Nephron progenitor cell (in vitro differentiated cells): ENCODE data around the gene DNAAF1.
A peak's percentile ranks its signal among the peaks of the same experiment; 100 is the strongest.

Source experiments
- DNase-seq: peaks from one replicate; pipeline ENCODE4 v3.0.0; 2021
- H3K27ac Mint-ChIP-seq: 2 replicates; pipeline ENCODE4 v1.8.0; 2021; ENCODE audit warnings: mild to moderate bottlenecking, moderate library complexity, mixed read lengths
- H3K27me3 Mint-ChIP-seq: 2 replicates; pipeline ENCODE4 v1.8.0; 2021; ENCODE audit warnings: mild to moderate bottlenecking, low read depth, mixed read lengths; ENCODE audit not compliant: poor library complexity
- H3K36me3 Mint-ChIP-seq: 2 replicates; pipeline ENCODE4 v1.8.0; 2021; ENCODE audit warnings: low read depth, mixed read lengths
- H3K4me1 Mint-ChIP-seq: 2 replicates; pipeline ENCODE4 v1.8.0; 2021; ENCODE audit warnings: mixed read lengths
- H3K4me3 Mint-ChIP-seq: 2 replicates; pipeline ENCODE4 v1.8.0; 2021; ENCODE audit warnings: mild to moderate bottlenecking, moderate library complexity, mixed read lengths
- H3K9me3 Mint-ChIP-seq: 2 replicates; pipeline ENCODE4 v1.8.0; 2021; ENCODE audit warnings: mild to moderate bottlenecking, moderate library complexity, mixed read lengths
- TF ChIP-seq, protein P1 (sequence below): fragments of 200-600 bp; sonication (generic); IDR thresholded peaks from 2 replicates; pipeline ENCODE4 v1.5.0; 2021; ENCODE audit warnings: antibody characterized with exemption

Gene DNAAF1

GRCh38 chr16:84144859-84145639 lies at the start of gene DNAAF1, which contains the start of gene HSDL1:
DNAAF1 (plus strand) TSS chr16:84145308; CDS start chr16:84145441, 133 bp downstream.
HSDL1 (minus strand) TSS chr16:84145177; CDS start chr16:84131321, 13,856 bp downstream.
- H3K4me1 Mint-ChIP-seq: peaks cover 33% of the 10 kb centered on the region
- peaks cover 12% of the 10 kb centered on the region for H3K27me3 Mint-ChIP-seq
- peaks cover 26% of the 10 kb centered on the region for H3K9me3 Mint-ChIP-seq

DNA sequence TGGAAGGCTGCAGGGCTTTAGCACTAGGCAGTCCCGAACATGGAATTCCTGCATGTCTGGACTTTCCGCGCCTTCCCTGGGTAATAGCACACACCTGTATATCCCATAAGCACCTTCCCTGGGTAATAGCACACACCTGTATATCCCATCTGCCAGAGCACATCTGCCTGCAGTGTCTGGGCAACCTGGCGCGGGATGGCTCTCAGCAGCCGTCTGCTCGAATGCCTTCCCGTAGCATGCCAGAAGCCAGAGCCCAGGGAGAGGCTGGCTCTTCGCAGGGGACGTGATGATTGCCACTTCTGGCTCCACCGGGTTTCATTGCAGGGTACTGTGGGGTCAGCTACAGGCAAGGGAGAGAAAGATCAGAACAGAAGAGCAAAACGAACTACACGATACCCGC lies 49.6 kb upstream of the DNAAF1 start:
- Mint-ChIP-seq H3K27ac (no peak overlapping the region), H3K36me3 (peaks cover 62% of the 10 kb centered on the region), H3K27me3 (no peaks in the 10 kb centered on the region), H3K9me3 (no peaks in the 10 kb centered on the region), H3K4me3 (no peak overlapping the region), H3K4me1 (no peaks in the 10 kb centered on the region)
- DNase-seq: no peak
- TF ChIP-seq, protein P1, sequence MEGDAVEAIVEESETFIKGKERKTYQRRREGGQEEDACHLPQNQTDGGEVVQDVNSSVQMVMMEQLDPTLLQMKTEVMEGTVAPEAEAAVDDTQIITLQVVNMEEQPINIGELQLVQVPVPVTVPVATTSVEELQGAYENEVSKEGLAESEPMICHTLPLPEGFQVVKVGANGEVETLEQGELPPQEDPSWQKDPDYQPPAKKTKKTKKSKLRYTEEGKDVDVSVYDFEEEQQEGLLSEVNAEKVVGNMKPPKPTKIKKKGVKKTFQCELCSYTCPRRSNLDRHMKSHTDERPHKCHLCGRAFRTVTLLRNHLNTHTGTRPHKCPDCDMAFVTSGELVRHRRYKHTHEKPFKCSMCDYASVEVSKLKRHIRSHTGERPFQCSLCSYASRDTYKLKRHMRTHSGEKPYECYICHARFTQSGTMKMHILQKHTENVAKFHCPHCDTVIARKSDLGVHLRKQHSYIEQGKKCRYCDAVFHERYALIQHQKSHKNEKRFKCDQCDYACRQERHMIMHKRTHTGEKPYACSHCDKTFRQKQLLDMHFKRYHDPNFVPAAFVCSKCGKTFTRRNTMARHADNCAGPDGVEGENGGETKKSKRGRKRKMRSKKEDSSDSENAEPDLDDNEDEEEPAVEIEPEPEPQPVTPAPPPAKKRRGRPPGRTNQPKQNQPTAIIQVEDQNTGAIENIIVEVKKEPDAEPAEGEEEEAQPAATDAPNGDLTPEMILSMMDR: no peak

More at GRCh38 chr16:84144859-84145639, at the start of gene DNAAF1, which contains the start of gene HSDL1:
- Mint-ChIP-seq H3K27ac (peak within 1 kb of the TSS; percentile 85), H3K4me3 (peak within 1 kb of the TSS; percentile 99), H3K36me3 (peaks cover 25% of the 10 kb centered on the region)
- peak; percentile 98 for DNase-seq
- TF ChIP-seq, protein P1: no peak

DNA sequence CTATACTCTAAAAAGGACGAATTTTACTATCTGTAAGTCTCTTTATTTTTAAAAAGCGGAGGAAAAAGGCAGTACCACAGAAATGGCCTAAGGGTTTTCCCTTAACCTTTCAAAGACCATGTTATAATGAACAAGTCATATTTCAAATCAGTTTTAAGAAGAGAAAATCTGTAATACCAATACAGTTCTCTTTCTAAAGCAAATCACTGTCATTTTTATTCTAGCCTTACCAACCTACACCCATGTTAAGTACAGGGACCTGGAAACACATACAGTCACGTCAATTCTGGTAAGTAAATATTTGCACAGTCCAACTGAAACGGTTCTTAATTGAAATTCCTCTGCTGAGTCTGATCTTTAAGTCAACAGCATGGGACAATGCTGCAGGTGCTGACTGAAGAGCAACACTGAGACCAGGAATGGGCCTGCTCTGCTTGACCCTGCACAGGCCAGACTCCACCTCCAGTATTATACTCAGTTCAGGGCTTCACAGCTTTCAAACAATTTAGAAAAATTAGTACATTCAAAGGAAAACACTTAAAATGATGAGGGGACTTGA lies 48.6 kb upstream of the DNAAF1 start:
- Mint-ChIP-seq H3K27ac (no peak overlapping the region), H3K27me3 (no peaks in the 10 kb centered on the region), H3K4me1 (no peaks in the 10 kb centered on the region), H3K4me3 (no peak overlapping the region), H3K9me3 (no peaks in the 10 kb centered on the region), H3K36me3 (peaks cover 53% of the 10 kb centered on the region)
- DNase-seq: no peak
- TF ChIP-seq, protein P1: no peak

DNA sequence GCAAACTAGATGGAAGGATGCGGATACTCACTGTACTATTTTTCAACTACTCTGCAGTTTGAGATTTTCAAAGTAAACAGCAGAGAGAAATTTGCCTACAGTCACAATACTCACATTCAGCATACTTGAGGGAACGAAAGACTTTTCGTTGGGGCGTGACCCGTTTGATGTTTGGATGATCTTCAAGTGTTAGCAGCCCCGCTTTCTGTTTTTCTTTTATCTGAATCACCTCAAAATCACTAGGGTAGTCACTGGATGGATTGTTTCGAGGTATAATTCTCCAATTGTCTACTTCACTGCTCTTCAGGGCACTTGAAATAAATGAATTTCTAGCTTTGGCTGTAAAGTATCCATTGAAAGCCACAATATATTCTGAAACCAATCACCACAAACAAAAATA lies 46.2 kb upstream of the DNAAF1 start:
- H3K4me1 Mint-ChIP-seq: peaks cover 5% of the 10 kb centered on the region
- H3K36me3 Mint-ChIP-seq: peaks cover 35% of the 10 kb centered on the region
- H3K4me3 Mint-ChIP-seq: no peak overlapping the region
- no peaks in the 10 kb centered on the region for H3K27me3 Mint-ChIP-seq
- TF ChIP-seq, protein P1: no peak
- no peaks in the 10 kb centered on the region for H3K9me3 Mint-ChIP-seq
- H3K27ac Mint-ChIP-seq: peak overlapping the region; percentile 40
- no peak for DNase-seq

DNA sequence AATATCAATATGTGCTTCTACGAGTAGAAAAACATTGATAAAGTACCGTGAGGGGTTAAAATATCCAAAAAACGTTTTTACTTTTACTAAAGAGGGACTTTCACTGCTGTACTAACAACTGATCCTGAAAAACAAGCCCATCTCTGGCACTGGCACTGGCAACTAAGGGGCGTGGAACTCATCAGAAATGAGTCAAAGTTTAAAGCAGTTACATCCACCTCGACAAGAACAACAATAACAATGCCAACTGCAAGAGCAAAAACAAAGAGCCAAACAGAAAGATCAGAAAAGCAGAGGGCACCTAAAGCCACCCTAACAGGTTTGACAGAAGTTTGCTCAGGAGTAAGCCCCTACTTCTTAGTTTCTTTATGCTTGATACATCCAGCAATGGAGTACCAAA lies 41.4 kb upstream of the DNAAF1 start:
- no peak for DNase-seq

More for the DNA sequence above, 41.4 kb upstream of the DNAAF1 start:
- Mint-ChIP-seq H3K4me3 (no peak overlapping the region), H3K36me3 (peaks cover 12% of the 10 kb centered on the region), H3K9me3 (no peaks in the 10 kb centered on the region), H3K27me3 (no peaks in the 10 kb centered on the region), H3K27ac (no peak overlapping the region), H3K4me1 (peaks cover 25% of the 10 kb centered on the region)
- TF ChIP-seq, protein P1: no peak
